Peyer's patch (tissue), 4 donors: ENCODE data around the gene UBE2E2. TPM values are rescaled to one million over a fixed set of nuclear protein-coding genes. Genes with fewer than 3 reads are reported as not detected.

Experiments used
- DNase-seq, 3 donors: peaks; one replicate each; pipeline ENCODE4 v3.0.0-alpha.2; 2017 to 2019
- H3K27ac ChIP-seq, 4 donors: fragments of 200-600 bp; sonication (generic); one replicate each; pipeline ENCODE4 v1.5.1; 2016 to 2019
- H3K27me3 ChIP-seq, 2 donors: fragments of 200-600 bp; sonication (generic); one replicate each; pipeline ENCODE4 v1.5.1; 2019
- H3K36me3 ChIP-seq, 3 donors: fragments of 200-600 bp; sonication (generic); one replicate each; pipeline ENCODE4 v1.5.1; 2016 to 2019
- H3K4me1 ChIP-seq, 4 donors: fragments of 200-600 bp; sonication (generic); one replicate each; pipeline ENCODE4 v1.5.1; 2016 to 2019
- H3K4me3 ChIP-seq, 4 donors: fragments of 200-600 bp; sonication (generic); 1 replicate in 3 of 4; 2 replicates in 1 of 4; pipeline ENCODE4 v1.5.1; 2016 to 2019; ENCODE audit warnings: mild to moderate bottlenecking in 1 of 4
- H3K9me3 ChIP-seq, 4 donors: fragments of 200-600 bp; sonication (generic); one replicate each; pipeline ENCODE4 v1.5.1; 2016 to 2019; ENCODE audit warnings: mild to moderate bottlenecking in 1 of 4
- CTCF ChIP-seq, 6 experiments: fragments of 450-650 bp in 4 of 6; fragments of 200-600 bp in 2 of 6; sonication (generic) in 1 of 6; IDR thresholded peaks; one replicate each; pipeline ENCODE4 v1.5.1; 2017 to 2019; ENCODE audit warnings: antibody characterized with exemption in 6 of 6, mild to moderate bottlenecking in 3 of 6, moderate library complexity in 1 of 6
- POLR2A ChIP-seq, 2 donors: fragments of 450-650 bp; IDR thresholded peaks; one replicate each; pipeline ENCODE4 v1.5.1; 2017; ENCODE audit warnings: antibody characterized with exemption in 2 of 2, mild to moderate bottlenecking in 2 of 2, moderate library complexity in 2 of 2
- total RNA-seq, 4 donors: library from RNA; depleted of rRNA; stranded (reverse); fragments of >200 nt; gene quantifications; one replicate each; pipeline ENCODE4 v1.1.0, GENCODE V29; 2016

The UBE2E2 gene
- total RNA-seq, 4 donors from 2014 or later = 0.70 to 37.1 (median 20.8) TPM

DNA sequence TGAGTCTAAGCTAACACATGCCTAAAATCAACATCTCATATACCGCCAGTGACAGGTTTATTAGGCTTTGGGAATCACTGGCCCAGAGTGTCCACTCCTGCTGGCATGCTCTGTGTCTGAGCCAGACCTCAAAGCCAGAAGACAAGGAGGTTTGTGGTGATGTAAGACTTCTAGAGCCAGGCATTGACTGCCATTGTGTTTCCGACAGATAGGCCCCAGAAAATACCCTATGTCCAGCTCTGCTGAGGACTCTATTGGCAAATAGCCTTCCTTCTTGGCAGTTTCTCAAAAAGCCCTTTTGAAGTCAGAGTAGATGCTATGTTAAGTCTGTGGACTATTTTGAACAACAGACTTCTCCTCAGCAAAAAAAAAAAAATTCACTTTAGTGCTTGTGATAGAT, 420.7 kb downstream of the UBE2E2 start:
- Histone ChIP-seq H3K4me3 (no peak overlapping the region), H3K4me1 (peaks cover 0 to 2% (median 0%) of the 10 kb centered on the region in 4 donors), H3K9me3 (peaks cover 0 to 3% (median 0%) of the 10 kb centered on the region in 4 donors), H3K36me3 (no peaks in the 10 kb centered on the region), H3K27ac (no peak overlapping the region), H3K27me3 (no peaks in the 10 kb centered on the region)
- DNase-seq = no peak
- TF ChIP-seq POLR2A (IDR thresholded peaks at IDR 0.05) = no peak
- TF ChIP-seq CTCF (IDR thresholded peaks at IDR 0.05) = no peak

DNA sequence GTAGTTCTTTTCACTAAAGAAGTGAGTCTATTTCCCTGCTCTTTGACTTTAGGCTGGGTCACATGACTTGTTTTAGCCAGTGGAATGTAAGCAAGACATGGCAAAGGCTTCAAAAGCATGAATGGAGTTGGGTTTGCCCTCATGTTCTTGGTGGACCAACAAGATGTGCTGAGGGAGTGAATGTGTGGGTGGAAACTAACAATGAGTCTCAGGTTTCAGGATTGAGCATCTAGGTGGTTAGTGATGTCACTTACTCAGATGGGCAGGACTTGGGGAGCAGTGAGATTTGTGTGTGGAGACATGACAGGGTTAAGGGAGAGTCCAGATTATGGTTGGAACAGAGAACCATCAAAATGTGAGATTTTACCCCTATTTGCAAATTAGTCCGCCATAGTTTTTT, 421.2 kb downstream of the UBE2E2 start:
- no peak overlapping the region for H3K27ac ChIP-seq
- H3K36me3 ChIP-seq = no peaks in the 10 kb centered on the region
- H3K27me3 ChIP-seq = no peaks in the 10 kb centered on the region
- TF ChIP-seq CTCF (IDR thresholded peaks at IDR 0.05) (no peak), POLR2A (IDR thresholded peaks at IDR 0.05) (no peak)
- peaks cover 0 to 3% (median 0%) of the 10 kb centered on the region in 4 donors for H3K9me3 ChIP-seq
- no peak overlapping the region for H3K4me3 ChIP-seq
- H3K4me1 ChIP-seq = peaks cover 0 to 7% (median 0%) of the 10 kb centered on the region in 4 donors
- no peak for DNase-seq

GRCh38 chr3:23626442-23626841, 423.3 kb downstream of the UBE2E2 start:
- peaks cover 0 to 8% (median 0%) of the 10 kb centered on the region in 4 donors for H3K4me1 ChIP-seq
- no peak for DNase-seq
- no peak overlapping the region for H3K27ac ChIP-seq
- H3K9me3 ChIP-seq = peaks cover 0 to 3% (median 0%) of the 10 kb centered on the region in 4 donors
- TF ChIP-seq POLR2A (IDR thresholded peaks at IDR 0.05) (no peak), CTCF (IDR thresholded peaks at IDR 0.05) (no peak)
- H3K36me3 ChIP-seq = no peaks in the 10 kb centered on the region
- H3K27me3 ChIP-seq = no peaks in the 10 kb centered on the region
- H3K4me3 ChIP-seq = no peak overlapping the region

DNA sequence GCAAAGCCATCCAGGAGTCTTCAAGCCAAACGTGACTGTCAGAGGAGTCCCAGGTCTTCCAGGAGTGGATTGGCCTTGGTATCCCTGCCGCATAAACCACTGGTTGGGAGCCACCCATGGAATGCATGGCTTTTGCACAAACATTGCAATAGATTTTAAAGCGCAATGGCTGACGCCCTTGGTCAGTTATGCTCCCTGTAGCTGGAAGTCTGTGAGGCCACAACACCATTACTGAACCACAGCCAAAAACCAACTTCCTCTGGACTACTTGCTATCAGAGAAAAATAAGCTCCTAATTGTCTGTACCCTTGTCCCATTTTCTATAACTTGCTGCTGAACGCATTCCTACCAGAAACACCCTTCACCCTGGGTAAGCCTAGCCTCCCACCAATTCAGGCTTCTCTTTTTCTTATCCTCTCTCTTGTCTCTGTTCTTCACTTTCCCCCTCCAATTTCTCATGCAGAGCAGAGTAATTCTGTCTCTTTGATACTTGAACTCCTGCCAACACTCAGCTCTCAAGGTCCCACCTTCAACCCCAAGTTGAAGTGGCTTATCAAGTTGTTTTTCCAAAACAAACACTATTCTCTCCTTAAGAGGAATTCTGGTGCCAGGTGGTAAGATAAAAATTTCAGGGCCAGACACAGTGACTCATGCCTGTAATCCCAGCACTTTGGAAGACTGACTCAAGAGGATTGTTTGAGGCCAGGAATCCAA, 426.2 kb downstream of the UBE2E2 start:
- peaks cover 0 to 3% (median 0%) of the 10 kb centered on the region in 4 donors for H3K9me3 ChIP-seq
- H3K4me3 ChIP-seq = no peak overlapping the region
- TF ChIP-seq CTCF (IDR thresholded peaks at IDR 0.05) (no peak), POLR2A (IDR thresholded peaks at IDR 0.05) (no peak)
- no peaks in the 10 kb centered on the region for H3K27me3 ChIP-seq
- H3K36me3 ChIP-seq = no peaks in the 10 kb centered on the region
- peaks cover 0 to 8% (median 0%) of the 10 kb centered on the region in 4 donors for H3K4me1 ChIP-seq
- H3K27ac ChIP-seq = no peak overlapping the region
- no peak for DNase-seq

GRCh38 chr3:23633261-23633960, 430.3 kb downstream of the UBE2E2 start:
- no peaks in the 10 kb centered on the region for H3K9me3 ChIP-seq
- H3K36me3 ChIP-seq = no peaks in the 10 kb centered on the region

More at GRCh38 chr3:23633261-23633960, 430.3 kb downstream of the UBE2E2 start:
- H3K27ac ChIP-seq = no peak overlapping the region
- H3K4me1 ChIP-seq = peaks cover 0 to 8% (median 0%) of the 10 kb centered on the region in 4 donors
- DNase-seq = no peak
- TF ChIP-seq POLR2A (IDR thresholded peaks at IDR 0.05) = no peak
- TF ChIP-seq CTCF (IDR thresholded peaks at IDR 0.05) = no peak
- H3K4me3 ChIP-seq = no peak overlapping the region
- H3K27me3 ChIP-seq = no peaks in the 10 kb centered on the region
